K562 (cell line): Measurements from ENCODE around the gene GOLPH3L.
"Not testable (repeated sequence)": the region's sequence is repeated elsewhere in the genome, so short reads cannot be mapped to it uniquely, and the experiment has no call there.

Source experiments
- BHLHE40 ChIP-seq: IDR thresholded peaks from 2 replicates; pipeline ENCODE4 v1.6.1; 2011; ENCODE audit warnings: low read length, improper control_type of control experiment
- GTF2F1 ChIP-seq: IDR thresholded peaks from 2 replicates; pipeline ENCODE4 v1.6.1; 2011; ENCODE audit warnings: low read depth, low read length, improper control_type of control experiment
- NFYB ChIP-seq: IDR thresholded peaks from 2 replicates; pipeline ENCODE4 v1.6.1; 2011; ENCODE audit warnings: mild to moderate bottlenecking, moderate library complexity; ENCODE audit not compliant: insufficient read length; ENCODE audit errors: extremely low read depth
- SP2 ChIP-seq: IDR thresholded peaks from 2 replicates; pipeline ENCODE4 v1.6.1; 2011; ENCODE audit warnings: mild to moderate bottlenecking, low read depth, low read length, moderate library complexity; ENCODE audit not compliant: poor library complexity, severe bottlenecking; ENCODE audit errors: extremely low read depth
- TGIF2 ChIP-seq: sonication (generic); formaldehyde crosslinking; IDR thresholded peaks from 2 replicates; pipeline ENCODE4 v1.8.1; 2022; ENCODE audit warnings: mild to moderate bottlenecking, missing genetic modification reagents, moderate library complexity
- TF ChIP-seq, protein P1 (sequence below): fragments of 450-650 bp; conservative IDR thresholded peaks from 2 replicates; pipeline ENCODE4 v1.6.1; 2016; ENCODE audit warnings: missing genetic modification characterization, low read depth, mild to moderate bottlenecking, control low read depth, missing compliant biosample characterization

GRCh38 chr1:150634839-150635622, 61.9 kb downstream of the GOLPH3L start:
- TF ChIP-seq BHLHE40; NFYB; TGIF2 (CRISPR knock-in tag); SP2; GTF2F1: not testable (repeated sequence)
- TF ChIP-seq, protein P1, sequence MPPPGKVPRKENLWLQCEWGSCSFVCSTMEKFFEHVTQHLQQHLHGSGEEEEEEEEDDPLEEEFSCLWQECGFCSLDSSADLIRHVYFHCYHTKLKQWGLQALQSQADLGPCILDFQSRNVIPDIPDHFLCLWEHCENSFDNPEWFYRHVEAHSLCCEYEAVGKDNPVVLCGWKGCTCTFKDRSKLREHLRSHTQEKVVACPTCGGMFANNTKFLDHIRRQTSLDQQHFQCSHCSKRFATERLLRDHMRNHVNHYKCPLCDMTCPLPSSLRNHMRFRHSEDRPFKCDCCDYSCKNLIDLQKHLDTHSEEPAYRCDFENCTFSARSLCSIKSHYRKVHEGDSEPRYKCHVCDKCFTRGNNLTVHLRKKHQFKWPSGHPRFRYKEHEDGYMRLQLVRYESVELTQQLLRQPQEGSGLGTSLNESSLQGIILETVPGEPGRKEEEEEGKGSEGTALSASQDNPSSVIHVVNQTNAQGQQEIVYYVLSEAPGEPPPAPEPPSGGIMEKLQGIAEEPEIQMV (tag), result not testable (repeated sequence)
